Omental fat pad (tissue), 4 donors: ENCODE measurements around the gene SIPA1L3. TPM values are rescaled to one million over a fixed set of nuclear protein-coding genes. Genes with fewer than 3 reads are reported as not detected.

Experiments used
- ATAC-seq: fragments of 150-250 bp; one replicate; pipeline ENCODE4 v1.9.1; 2016; ENCODE audit warnings: mild to moderate bottlenecking, moderate library complexity; ENCODE audit not compliant: low FRiP score
- DNase-seq: peaks from one replicate; pipeline ENCODE4 v3.0.0-alpha.2; 2019; ENCODE audit warnings: low spot score
- CTCF ChIP-seq, 3 donors: fragments of 450-650 bp; IDR thresholded peaks; one replicate each; pipeline ENCODE4 v1.5.1; 2016 to 2017; ENCODE audit warnings: antibody characterized with exemption in 3 of 3, mild to moderate bottlenecking in 3 of 3, moderate library complexity in 2 of 3
- total RNA-seq, 4 donors: library from RNA; depleted of rRNA; stranded (reverse); fragments of >200 nt; gene quantifications; one replicate each; pipeline ENCODE4 v1.1.0, GENCODE V29; 2016

Gene SIPA1L3
- total RNA-seq, 4 donors from 2014 or later: 8.9 to 14.7 (median 12.0) TPM

- TF ChIP-seq CTCF (IDR thresholded peaks at IDR 0.05): no peak
- ATAC-seq: no peak
- DNase-seq: no peak
Measured at GRCh38 chr19:38049105-38049649, 142.2 kb downstream of the SIPA1L3 start.

GRCh38 chr19:38055010-38055409, 148.0 kb downstream of the SIPA1L3 start:
- ATAC-seq (no peak), DNase-seq (no peak)
- TF ChIP-seq CTCF (IDR thresholded peaks at IDR 0.05): no peak

GRCh38 chr19:38055655-38056521, 148.9 kb downstream of the SIPA1L3 start:
- DNase-seq (no peak), ATAC-seq (no peak)
- no peak for TF ChIP-seq CTCF (IDR thresholded peaks at IDR 0.05)

GRCh38 chr19:38056646-38057045, 149.6 kb downstream of the SIPA1L3 start:
- no peak for ATAC-seq
- DNase-seq: no peak
- TF ChIP-seq CTCF (IDR thresholded peaks at IDR 0.05): no peak

- TF ChIP-seq CTCF (IDR thresholded peaks at IDR 0.05): no peak
- DNase-seq: no peak
- no peak for ATAC-seq
Measured at GRCh38 chr19:38057959-38058690, 151.1 kb downstream of the SIPA1L3 start.

- ATAC-seq (no peak), DNase-seq (no peak)
- no peak for TF ChIP-seq CTCF (IDR thresholded peaks at IDR 0.05)
Measured at GRCh38 chr19:38059897-38060296, 152.9 kb downstream of the SIPA1L3 start.
